Heart left ventricle (tissue), 13 donors: ENCODE data around the gene COX8C.

Experiments used
- POLR2A ChIP-seq, 2 donors: fragments of 450-650 bp; IDR thresholded peaks; one replicate each; pipeline ENCODE4 v1.6.1; 2017; ENCODE audit warnings: antibody characterized with exemption in 2 of 2, mild to moderate bottlenecking in 2 of 2, moderate library complexity in 2 of 2
- TF ChIP-seq, protein P1 (sequence below), 12 donors: fragments of 200-600 bp; sonication (generic) in 4 of 12; IDR thresholded peaks; one replicate each; pipeline versions ENCODE4 v1.5.0 to v1.8.0; 2018 to 2022; ENCODE audit warnings: antibody characterized with exemption in 12 of 12, mild to moderate bottlenecking in 5 of 12
- donor health status: ischemic (EF 13 %, LVEDD 7.1; RV severe dilation, severe dysfunction).
- donor health status: DM: no; HTN: yes; CAD: no.
- donor health status: DM: no; HTN: no; CAD: no.
- donor health status: ischemic (EF 25% LVEDD 6.9; RV normal size, moderate dysfunction).
- donor health status: ischemic (EF 25% LVEDD 5.7; RV mildly dilated, moderate dysfunction).
- donor health status: ischemic (EF 35%, LVEDD 5.7; RV mildly dilated, moderate dysfunction).
- donor health status: nonischemic (EF 11% LVEDD 7.7; RV severe dilation, severe dysfunction).
- donor health status: DM: yes; HTN: yes; CAD: no.
- donor health status: PGD.
- donor health status: ischemic (EF 29% LVEDD 5.4; RV normal size, mild dysfunction).
- donor health status: nonischemic (EF 23%, LVEDD 6.1; RV moderate dilation, normal function).

- TF ChIP-seq, protein P1, sequence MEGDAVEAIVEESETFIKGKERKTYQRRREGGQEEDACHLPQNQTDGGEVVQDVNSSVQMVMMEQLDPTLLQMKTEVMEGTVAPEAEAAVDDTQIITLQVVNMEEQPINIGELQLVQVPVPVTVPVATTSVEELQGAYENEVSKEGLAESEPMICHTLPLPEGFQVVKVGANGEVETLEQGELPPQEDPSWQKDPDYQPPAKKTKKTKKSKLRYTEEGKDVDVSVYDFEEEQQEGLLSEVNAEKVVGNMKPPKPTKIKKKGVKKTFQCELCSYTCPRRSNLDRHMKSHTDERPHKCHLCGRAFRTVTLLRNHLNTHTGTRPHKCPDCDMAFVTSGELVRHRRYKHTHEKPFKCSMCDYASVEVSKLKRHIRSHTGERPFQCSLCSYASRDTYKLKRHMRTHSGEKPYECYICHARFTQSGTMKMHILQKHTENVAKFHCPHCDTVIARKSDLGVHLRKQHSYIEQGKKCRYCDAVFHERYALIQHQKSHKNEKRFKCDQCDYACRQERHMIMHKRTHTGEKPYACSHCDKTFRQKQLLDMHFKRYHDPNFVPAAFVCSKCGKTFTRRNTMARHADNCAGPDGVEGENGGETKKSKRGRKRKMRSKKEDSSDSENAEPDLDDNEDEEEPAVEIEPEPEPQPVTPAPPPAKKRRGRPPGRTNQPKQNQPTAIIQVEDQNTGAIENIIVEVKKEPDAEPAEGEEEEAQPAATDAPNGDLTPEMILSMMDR (IDR thresholded peaks at IDR 0.05): no peak
- TF ChIP-seq POLR2A (IDR thresholded peaks at IDR 0.05): no peak
These were observed 9.7 kb upstream of the COX8C start for GRCh38 chr14:93337143-93337753.
